H1 (cell line): ENCODE measurements around the gene IZUMO4. TPM values are rescaled to one million over a fixed set of nuclear protein-coding genes. Genes with fewer than 3 reads are reported as not detected.

Experiments
- ATF2 ChIP-seq: IDR thresholded peaks from 2 replicates; pipeline ENCODE4 v1.6.1; 2012; ENCODE audit warnings: low read length, inconsistent platforms
- CHD7 ChIP-seq: fragments of 300-600 bp; sonication (generic); IDR thresholded peaks from 2 replicates; pipeline ENCODE4 v1.7.1; 2012; ENCODE audit warnings: low read length, moderate library complexity, mild to moderate bottlenecking, inconsistent platforms; ENCODE audit not compliant: insufficient replicate concordance
- CREB1 ChIP-seq: IDR thresholded peaks from 2 replicates; pipeline ENCODE4 v1.6.1; 2012; ENCODE audit warnings: inconsistent platforms
- KDM4A ChIP-seq: IDR thresholded peaks from one replicate; pipeline ENCODE4 v1.7.1; 2012; ENCODE audit warnings: low read depth, mild to moderate bottlenecking, moderate library complexity, low read length, inconsistent platforms; ENCODE audit not compliant: severe bottlenecking
- RBBP5 ChIP-seq: IDR thresholded peaks from 2 replicates; pipeline ENCODE4 v1.7.1; 2012; ENCODE audit warnings: low read depth, mild to moderate bottlenecking, inconsistent platforms, low read length, moderate library complexity, borderline replicate concordance
- TEAD4 ChIP-seq: IDR thresholded peaks from 2 replicates; pipeline ENCODE4 v1.6.1; 2012; ENCODE audit warnings: low read depth, low read length, inconsistent platforms, mixed read lengths
- polyA plus RNA-seq, 7 experiments: library from polyadenylated mRNA; depleted of rRNA in 3 of 7; stranded (reverse) in 5 of 7; unstranded in 2 of 7; fragments of >200 nt in 5 of 7; fragments of 200-250 nt in 2 of 7; gene quantifications; 1 replicate in 5 of 7; 2 replicates in 1 of 7; 4 replicates in 1 of 7; pipeline versions ENCODE4 v1.2.1 to v1.2.3, GENCODE V29; 2011 to 2013; ENCODE audit warnings: missing spikeins in 2 of 7, mixed read lengths in 2 of 7
- total RNA-seq: library from RNA; stranded (reverse); fragmentation: NEBNext Ultra II Directional; extraction: Animal tissue kit (Norgen Biotek cat#: 25700); gene quantifications from 2 replicates; pipeline ENCODE4 v1.2.1, GENCODE V29; 2021

The IZUMO4 gene
- total and polyA plus RNA-seq, 2 of the 8 experiments (the other 6 are each of a cell fraction or from before 2014, with no cell fraction given) = 1.8 to 1.9 TPM

GRCh38 chr19:2145831-2146241 is 49.1 kb downstream of the IZUMO4 start (continued):
- TF ChIP-seq CHD7 = no peak
- no peak for TF ChIP-seq KDM4A
- TF ChIP-seq CREB1 = no peak
- TF ChIP-seq RBBP5 = no peak
- no peak for TF ChIP-seq TEAD4
- TF ChIP-seq ATF2 = no peak
- TF ChIP-seq, all 59 proteins: peak for 0
